Measurements from ENCODE around the gene FUT8.

GRCh38 chr14:65600742-65601141 is 188.2 kb downstream of the FUT8 start:
- TF ChIP-seq CTCF (conservative IDR thresholded peaks at IDR 0.05; ENCODE audit: low read length) (no peak), EZH2phosphoT487 (IDR thresholded peaks at IDR 0.05; ENCODE audit: borderline replicate concordance) (no peak)

All from Loucy (cell line).